WTC11 (cell line): Measurements from ENCODE around the gene FXYD3. TPM values are rescaled to one million over a fixed set of nuclear protein-coding genes. Genes with fewer than 3 reads are reported as not detected.

Source experiments
- ATAC-seq: fragments of 200-7000 bp; cut with Tn5 transposase; 2 replicates; pipeline ENCODE4 v1.10.0; 2021; ENCODE audit warnings: mild to moderate bottlenecking, moderate library complexity
- CTCF ChIA-PET: fragments of 300-600 bp; sonication (Branson Sonifier 250); formaldehyde crosslinking; loops from one replicate; lab custom pipeline; 2021; ENCODE audit warnings: antibody characterized with exemption; lab: Charles Lee
- POLR2A ChIA-PET: fragments of 350-600 bp; sonication (Branson Sonifier 250); formaldehyde crosslinking; loops from one replicate; lab custom pipeline; 2021; ENCODE audit warnings: antibody characterized with exemption; lab: Charles Lee
- DNase-seq: peaks from one replicate; pipeline ENCODE4 v3.0.0; 2021; ENCODE audit warnings: low spot score
- H3K27ac Mint-ChIP-seq: 2 replicates; pipeline ENCODE4 v1.8.0; 2021; ENCODE audit warnings: mixed read lengths
- H3K27me3 Mint-ChIP-seq: 2 replicates; pipeline ENCODE4 v1.8.0; 2021; ENCODE audit warnings: low read depth, mild to moderate bottlenecking, moderate library complexity, mixed read lengths
- H3K36me3 Mint-ChIP-seq: 2 replicates; pipeline ENCODE4 v1.8.0; 2021; ENCODE audit warnings: mixed read lengths
- H3K4me1 Mint-ChIP-seq: 2 replicates; pipeline ENCODE4 v1.8.0; 2022; ENCODE audit warnings: mixed read lengths
- H3K4me3 Mint-ChIP-seq: 2 replicates; pipeline ENCODE4 v1.8.0; 2021; ENCODE audit warnings: mild to moderate bottlenecking, moderate library complexity, mixed read lengths
- H3K9me3 Mint-ChIP-seq: 2 replicates; pipeline ENCODE4 v1.8.0; 2021; ENCODE audit warnings: mixed read lengths
- AFF4 ChIP-seq: sonication (generic); formaldehyde crosslinking; IDR thresholded peaks from 2 replicates; pipeline ENCODE4 v1.8.1; 2023; ENCODE audit warnings: mild to moderate bottlenecking, missing genetic modification reagents, borderline replicate concordance
- ATF6 ChIP-seq: sonication (generic); formaldehyde crosslinking; IDR thresholded peaks from 2 replicates; pipeline ENCODE4 v1.8.1; 2023; ENCODE audit warnings: mild to moderate bottlenecking, missing genetic modification reagents
- ERG ChIP-seq: fragments of 250-450 bp; sonication (Bioruptor Pico); IDR thresholded peaks from 2 replicates; pipeline ENCODE4 v1.8.0; 2021; ENCODE audit warnings: mild to moderate bottlenecking
- FOXK1 ChIP-seq: sonication (generic); formaldehyde crosslinking; IDR thresholded peaks from 2 replicates; pipeline ENCODE4 v1.8.0; 2022; ENCODE audit warnings: mild to moderate bottlenecking, moderate library complexity, missing genetic modification reagents
- HMGA2 ChIP-seq: fragments of 250-450 bp; sonication (Bioruptor Pico); IDR thresholded peaks from 2 replicates; pipeline ENCODE4 v1.4.0; 2021; ENCODE audit warnings: mild to moderate bottlenecking, moderate library complexity
- MAX ChIP-seq: sonication (generic); formaldehyde crosslinking; IDR thresholded peaks from 2 replicates; pipeline ENCODE4 v1.8.0; 2022; ENCODE audit warnings: mild to moderate bottlenecking, missing genetic modification reagents
- NR1H2 ChIP-seq: sonication (generic); formaldehyde crosslinking; IDR thresholded peaks from 2 replicates; pipeline ENCODE4 v1.9.0; 2021; ENCODE audit warnings: mild to moderate bottlenecking, moderate library complexity, missing genetic modification reagents
- TEAD1 ChIP-seq: sonication (generic); formaldehyde crosslinking; IDR thresholded peaks from 2 replicates; pipeline ENCODE4 v1.8.0; 2022; ENCODE audit warnings: mild to moderate bottlenecking, missing genetic modification reagents
- ZBTB43 ChIP-seq: sonication (generic); formaldehyde crosslinking; IDR thresholded peaks from 2 replicates; pipeline ENCODE4 v1.8.1; 2023; ENCODE audit warnings: mild to moderate bottlenecking, missing genetic modification reagents
- ZNF281 ChIP-seq: sonication (generic); formaldehyde crosslinking; IDR thresholded peaks from 2 replicates; pipeline ENCODE4 v1.8.0; 2023; ENCODE audit warnings: mild to moderate bottlenecking, missing genetic modification reagents
- ZNF512 ChIP-seq: sonication (generic); formaldehyde crosslinking; IDR thresholded peaks from 2 replicates; pipeline ENCODE4 v1.8.1; 2022; ENCODE audit warnings: missing genetic modification reagents, borderline replicate concordance
- total RNA-seq: library from RNA; stranded (reverse); gene quantifications from 3 replicates; pipeline ENCODE4 v1.2.3, GENCODE V29; 2021

FXYD3 gene
- total RNA-seq, 1 experiment from 2014 or later: 1.8 TPM

- POLR2A ChIA-PET: no interaction called here
- TF ChIP-seq ZNF512: no peak
- no peak for TF ChIP-seq FOXK1
- TF ChIP-seq, all 79 proteins: peak for 0
- no peak for DNase-seq
- H3K27me3 Mint-ChIP-seq: peaks cover 5% of the 10 kb centered on the region
- 0 out of 2 replicates have a peak, but pooled peaks cover 3% of the 10 kb centered on the region for H3K36me3 Mint-ChIP-seq
- peaks cover 7% of the 10 kb centered on the region for H3K9me3 Mint-ChIP-seq
- no peak overlapping the region for H3K4me3 Mint-ChIP-seq
- peaks cover 9% of the 10 kb centered on the region for H3K4me1 Mint-ChIP-seq
- CTCF ChIA-PET: interaction anchor here (0.9 to 3.7 kb wide), 3 partner anchors 17 to 31 kb away, joined by 3 to 14 read pairs (median 3); no protein-coding TSS in a partner anchor
- H3K27ac Mint-ChIP-seq: no peak overlapping the region; the same call in 1 of the 2 replicates
- ATAC-seq: no peak
These were observed 31.7 kb upstream of the FXYD3 start for GRCh38 chr19:35083691-35084508.

- Mint-ChIP-seq H3K36me3 (0 out of 2 replicates have a peak, but pooled peaks cover 3% of the 10 kb centered on the region), H3K27ac (no peak overlapping the region), H3K27me3 (peaks cover 5% of the 10 kb centered on the region), H3K4me3 (no peak overlapping the region), H3K4me1 (peaks cover 9% of the 10 kb centered on the region), H3K9me3 (peaks cover 7% of the 10 kb centered on the region)
- ChIA-PET CTCF (interaction anchor here (0.9 to 3.7 kb wide), 3 partner anchors 18 to 30 kb away, joined by 3 to 14 read pairs (median 3); no protein-coding TSS in a partner anchor), POLR2A (no interaction called here)
- DNase-seq: no peak
- peak; percentile 29; the same call in 1 of the 2 replicates for ATAC-seq
- TF ChIP-seq MAX (no peak), ZBTB43 (CRISPR knock-in tag) (no peak), ATF6 (CRISPR knock-in tag) (no peak), ZNF281 (CRISPR knock-in tag) (no peak), AFF4 (no peak), TEAD1 (CRISPR knock-in tag) (no peak), ERG (CRISPR knock-in tag) (no peak), NR1H2 (CRISPR knock-in tag) (no peak), HMGA2 (CRISPR knock-in tag) (no peak)
These were observed 31.2 kb upstream of the FXYD3 start for GRCh38 chr19:35084509-35084762.
